HepG2 (cell line): ENCODE measurements around the gene FKBP14. TPM values are rescaled to one million over a fixed set of nuclear protein-coding genes. Genes with fewer than 3 reads are reported as not detected.

ENCODE experiments used
- ATAC-seq: fragments of 200-7000 bp; cut with Tn5 transposase; 3 replicates; pipeline ENCODE4 v1.9.1; 2020; ENCODE audit warnings: mild to moderate bottlenecking, moderate library complexity
- BruUV-seq: library from RNA; stranded (reverse); fragments of 400-500 nt; replicated peaks from 2 replicates; lab custom pipeline; 2021; lab: Mats Ljungman, UMichigan
- CTCF ChIA-PET: fragments of 300-600 bp; formaldehyde crosslinking; extraction: SDS; loops from one replicate; lab custom pipeline; 2021; ENCODE audit warnings: low total read pairs, inconsistent platforms, low intra/inter-chr PET ratio; lab: Yijun Ruan, JAX
- POLR2A ChIA-PET: fragments of 350-600 bp; sonication (Branson Sonifier 250); formaldehyde crosslinking; loops from one replicate; lab custom pipeline; 2020; ENCODE audit warnings: antibody characterized with exemption, inconsistent platforms; lab: Yijun Ruan, JAX
- DNase-seq: peaks from one replicate; pipeline ENCODE4 v3.0.0-alpha.2; 2015; ENCODE audit warnings: low spot score
- FAIRE-seq: peaks from 3 replicates; lab custom pipeline; 2011; peaks lifted over from hg19 to GRCh38; lab: Jason Lieb, UNC
- H2AFZ ChIP-seq: one replicate; pipeline ENCODE4 v1.6.1; 2011; ENCODE audit warnings: low read length, inconsistent platforms
- H3K27ac ChIP-seq: fragments of 300-600 bp; 3 replicates; pipeline ENCODE4 v1.8.0; 2011; ENCODE audit warnings: mixed run types, mild to moderate bottlenecking, mixed read lengths, low read length, inconsistent platforms; ENCODE audit not compliant: insufficient read depth; ENCODE audit errors: extremely low read length
- H3K27me3 ChIP-seq, 2 experiments: fragments of 200-600 bp in 1 of 2; 2 replicates in 1 of 2; 3 replicates in 1 of 2; pipeline versions ENCODE4 v1.6.0 to v1.8.0; 2011; ENCODE audit warnings: low read length in 2 of 2, mild to moderate bottlenecking in 2 of 2, moderate library complexity in 2 of 2, inconsistent platforms in 1 of 2; ENCODE audit not compliant: insufficient read depth in 2 of 2, control insufficient read depth in 1 of 2
- H3K36me3 ChIP-seq, 2 experiments: fragments of 200-600 bp in 1 of 2; replicated peaks in 1 of 2; 2 replicates in 1 of 2; 3 replicates in 1 of 2; pipeline versions ENCODE4 v1.5.1 to v1.8.0; 2011; ENCODE audit warnings: low read length in 2 of 2, inconsistent platforms in 1 of 2; ENCODE audit not compliant: insufficient read depth in 2 of 2, control insufficient read depth in 1 of 2
- H3K4me1 ChIP-seq: 2 replicates; pipeline ENCODE4 v1.5.1; 2012; ENCODE audit warnings: low read length, inconsistent platforms; ENCODE audit not compliant: insufficient read depth
- H3K4me2 ChIP-seq: 2 replicates; pipeline ENCODE4 v1.6.0; 2011; ENCODE audit warnings: low read depth, low read length, inconsistent platforms
- H3K4me3 ChIP-seq, 3 experiments: fragments of 200-600 bp in 1 of 3; sonication (generic), shearing (Covaris generic) in 1 of 3; replicated peaks in 1 of 3; 2 replicates each; pipeline ENCODE4 v1.5.1; 2011 to 2016; ENCODE audit warnings: low read length in 3 of 3, inconsistent platforms in 2 of 3, low read depth in 2 of 3, mild to moderate bottlenecking in 2 of 3, control low read depth in 1 of 3, mixed read lengths in 1 of 3; ENCODE audit not compliant: insufficient read depth in 1 of 3
- H3K79me2 ChIP-seq: one replicate; pipeline ENCODE4 v1.6.1; 2011; ENCODE audit warnings: low read length, inconsistent platforms; ENCODE audit not compliant: insufficient read depth
- H3K9ac ChIP-seq: 2 replicates; pipeline ENCODE4 v1.6.0; 2011; ENCODE audit warnings: mild to moderate bottlenecking, low read depth, low read length, inconsistent platforms; ENCODE audit not compliant: insufficient read depth
- H3K9me3 ChIP-seq: 2 replicates; pipeline ENCODE4 v1.5.1; 2012; ENCODE audit warnings: mild to moderate bottlenecking, low read length
- H4K20me1 ChIP-seq: 2 replicates; pipeline ENCODE4 v1.6.0; 2011; ENCODE audit warnings: inconsistent platforms, mild to moderate bottlenecking, low read length, moderate library complexity; ENCODE audit not compliant: insufficient read depth
- ELF4 ChIP-seq: sonication (generic); formaldehyde crosslinking; IDR thresholded peaks from 2 replicates; pipeline ENCODE4 v1.5.0; 2020; ENCODE audit warnings: missing genetic modification reagents, mild to moderate bottlenecking, moderate library complexity, borderline replicate concordance
- ELK4 ChIP-seq: sonication (generic); formaldehyde crosslinking; IDR thresholded peaks from 2 replicates; pipeline ENCODE4 v1.9.0; 2021; ENCODE audit warnings: missing genetic modification reagents, borderline replicate concordance
- FOXC1 ChIP-seq: sonication (generic); formaldehyde crosslinking; IDR thresholded peaks from 2 replicates; pipeline ENCODE4 v1.8.0; 2022; ENCODE audit warnings: mild to moderate bottlenecking, missing genetic modification reagents, borderline replicate concordance
- GFI1 ChIP-seq: sonication (generic); formaldehyde crosslinking; IDR thresholded peaks from 2 replicates; pipeline ENCODE4 v1.5.0; 2020; ENCODE audit warnings: missing genetic modification reagents, mild to moderate bottlenecking, borderline replicate concordance
- IRF1 ChIP-seq: sonication (generic); formaldehyde crosslinking; IDR thresholded peaks from 2 replicates; pipeline ENCODE4 v1.4.0; 2020; ENCODE audit warnings: low read depth, mild to moderate bottlenecking, missing genetic modification reagents
- PAX8 ChIP-seq: sonication (generic); formaldehyde crosslinking; IDR thresholded peaks from 2 replicates; pipeline ENCODE4 v1.8.0; 2022; ENCODE audit warnings: mild to moderate bottlenecking, missing genetic modification reagents, borderline replicate concordance
- PBX3 ChIP-seq: sonication (generic); formaldehyde crosslinking; IDR thresholded peaks from 2 replicates; pipeline ENCODE4 v1.8.1; 2023; ENCODE audit warnings: missing genetic modification reagents, inconsistent platforms, borderline replicate concordance
- PHF21A ChIP-seq: sonication (generic); formaldehyde crosslinking; IDR thresholded peaks from 2 replicates; pipeline ENCODE4 v1.5.0; 2020; ENCODE audit warnings: mild to moderate bottlenecking, missing genetic modification reagents
- SP2 ChIP-seq: sonication (generic); formaldehyde crosslinking; IDR thresholded peaks from 2 replicates; pipeline ENCODE4 v1.5.1; 2020; ENCODE audit warnings: mild to moderate bottlenecking, missing genetic modification reagents
- SRSF4 ChIP-seq: fragments of 200-400 bp; formaldehyde crosslinking; IDR thresholded peaks from one replicate; pipeline ENCODE4 v1.6.1; 2018; ENCODE audit warnings: mild to moderate bottlenecking, low read depth, low read length, moderate library complexity; ENCODE audit not compliant: poor library complexity, severe bottlenecking
- ZNF629 ChIP-seq: sonication (generic); formaldehyde crosslinking; conservative IDR thresholded peaks from 2 replicates; pipeline ENCODE4 v1.5.0; 2020; ENCODE audit warnings: missing genetic modification reagents
- ZNF770 ChIP-seq: sonication (generic); formaldehyde crosslinking; IDR thresholded peaks from 2 replicates; pipeline ENCODE4 v1.5.0; 2020; ENCODE audit warnings: mild to moderate bottlenecking, missing genetic modification reagents
- ZNF878 ChIP-seq: sonication (generic); formaldehyde crosslinking; IDR thresholded peaks from 2 replicates; pipeline ENCODE4 v1.8.1; 2023; ENCODE audit warnings: mild to moderate bottlenecking, missing genetic modification reagents, moderate library complexity
- ZXDC ChIP-seq: sonication (generic); formaldehyde crosslinking; IDR thresholded peaks from 2 replicates; pipeline ENCODE4 v1.5.0; 2020; ENCODE audit warnings: mild to moderate bottlenecking, missing genetic modification reagents
- WGBS: methylation state at CpG from one replicate; pipeline ENCODE4 v1.1.6; 2017; ENCODE audit warnings: low lambda C conversion rate; 5-methylcytosine and 5-hydroxymethylcytosine counted together
- in situ Hi-C: cut with HindIII; loops from 2 replicates; pipeline ENCODE4 v1.10.0; 2017; ENCODE audit warnings: low pct_unique_long_range_greater_than_20kb; ENCODE audit not compliant: extremely low pct_ligation_motif_present
- intact Hi-C: fragments of 100-400 bp; cut with micrococcal nuclease; formaldehyde crosslinking; loops from one replicate; pipeline ENCODE4 v1.10.0; 2022; ENCODE audit not compliant: unreplicated experiment
- polyA plus RNA-seq, 8 experiments: library from polyadenylated mRNA; depleted of rRNA in 3 of 8; stranded (reverse) in 7 of 8; unstranded in 1 of 8; fragments of >200 nt; fragmentation: Illumina TruSeq in 4 of 8; extraction: Trizol in 4 of 8; gene quantifications; 2 replicates each; pipeline versions ENCODE4 v1.2.1 to v1.2.3, GENCODE V29; 2011 to 2016; ENCODE audit warnings: low read depth in 4 of 8, missing spikeins in 1 of 8, mixed read lengths in 1 of 8; ENCODE audit not compliant: insufficient read depth in 1 of 8
- total RNA-seq, 5 experiments: library from RNA; depleted of rRNA; stranded (reverse); fragments of >200 nt; fragmentation: Illumina TruSeq; extraction: Trizol; gene quantifications; 2 replicates each; pipeline ENCODE4 v1.2.3, GENCODE V29; 2016; ENCODE audit warnings: low read depth in 1 of 5

FKBP14 gene
- total and polyA plus RNA-seq, 2 of the 13 experiments (the other 11 are each of a cell fraction or from before 2014, with no cell fraction given) = 20.0 to 32.3 TPM

GRCh38 chr7:30010021-30010420 lies 16.5 kb downstream of the FKBP14 start:
- ATAC-seq (no peak), FAIRE-seq (no peak), DNase-seq (no peak)
- Histone ChIP-seq H2AFZ (no peak overlapping the region), H3K79me2 (no peaks in the 10 kb centered on the region), H3K4me1 (0 out of 2 replicates have a peak, but pooled peaks cover 5% of the 10 kb centered on the region), H3K9me3 (no peaks in the 10 kb centered on the region), H3K4me3 (no peak overlapping the region), H4K20me1 (no peaks in the 10 kb centered on the region), H3K27ac (no peak overlapping the region), H3K9ac (no peak overlapping the region), H3K36me3 (peaks cover 3 to 7% of the 10 kb centered on the region in 2 experiments; a peak in 2 of 5 replicates), H3K27me3 (no peaks in the 10 kb centered on the region), H3K4me2 (no peak overlapping the region)
- in situ Hi-C loops = no loop called here
- intact Hi-C loops = no loop called here
- POLR2A ChIA-PET = no interaction called here
- WGBS = 90% methylated on average over 6 of the region's 6 CpGs
- CTCF ChIA-PET = no interaction called here
- no TSS peak for BruUV-seq
- TF ChIP-seq ZNF770 (CRISPR knock-in tag) (no peak), PBX3 (CRISPR knock-in tag) (no peak), PHF21A (CRISPR knock-in tag) (no peak), ZNF629 (CRISPR knock-in tag) (no peak), SRSF4 (no peak), ZNF878 (CRISPR knock-in tag) (no peak), FOXC1 (CRISPR knock-in tag) (no peak), GFI1 (CRISPR knock-in tag) (no peak), ELK4 (no peak), SP2 (CRISPR knock-in tag) (no peak), ELF4 (no peak), IRF1 (CRISPR knock-in tag) (no peak), PAX8 (CRISPR knock-in tag) (no peak), ZXDC (CRISPR knock-in tag) (no peak)
